Smooth muscle cell (in vitro differentiated cells): ENCODE measurements around the gene VWA8. TPM values are rescaled to one million over a fixed set of nuclear protein-coding genes. Genes with fewer than 3 reads are reported as not detected.
"Not testable (repeated sequence)": the region's sequence is repeated elsewhere in the genome, so short reads cannot be mapped to it uniquely, and the experiment has no call there.

Source experiments
- DNase-seq: peaks from one replicate; lab custom pipeline; 2025; ENCODE audit not compliant: unreplicated experiment; lab: John Stamatoyannopoulos, UW
- H2AFZ ChIP-seq: fragments of 200-600 bp; sonication (generic); 2 replicates; pipeline ENCODE4 v1.6.0; 2016; ENCODE audit warnings: antibody characterized with exemption, low read depth, mild to moderate bottlenecking
- H3F3A ChIP-seq: fragments of 200-600 bp; sonication (generic); 2 replicates; pipeline ENCODE4 v1.6.0; 2017; ENCODE audit warnings: antibody characterized with exemption, low read depth
- H3K27ac ChIP-seq: fragments of 200-600 bp; sonication (generic); 2 replicates; pipeline ENCODE4 v1.5.1; 2016; ENCODE audit warnings: low read depth, mild to moderate bottlenecking
- H3K27me3 ChIP-seq: fragments of 200-600 bp; sonication (generic); 2 replicates; pipeline ENCODE4 v1.6.1; 2016; ENCODE audit warnings: low read depth, mild to moderate bottlenecking
- H3K36me3 ChIP-seq: fragments of 200-600 bp; sonication (generic); 2 replicates; pipeline ENCODE4 v1.5.1; 2016; ENCODE audit warnings: low read depth
- H3K4me1 ChIP-seq: fragments of 200-600 bp; sonication (generic); 2 replicates; pipeline ENCODE4 v1.5.1; 2016; ENCODE audit warnings: low read depth
- H3K4me2 ChIP-seq: fragments of 200-600 bp; sonication (generic); 2 replicates; pipeline ENCODE4 v1.6.0; 2016; ENCODE audit warnings: mild to moderate bottlenecking
- H3K4me3 ChIP-seq: fragments of 200-600 bp; sonication (generic); 2 replicates; pipeline ENCODE4 v1.5.1; 2016; ENCODE audit warnings: mild to moderate bottlenecking
- H3K79me2 ChIP-seq: fragments of 200-600 bp; sonication (generic); 2 replicates; pipeline ENCODE4 v1.6.0; 2016; ENCODE audit warnings: low read depth, mild to moderate bottlenecking
- H3K9ac ChIP-seq: fragments of 200-600 bp; sonication (generic); 2 replicates; pipeline ENCODE4 v1.6.0; 2016; ENCODE audit warnings: low read depth
- H3K9me3 ChIP-seq: fragments of 200-600 bp; sonication (generic); replicated peaks from 2 replicates; pipeline ENCODE4 v1.5.1; 2016; ENCODE audit warnings: low read depth
- H4K20me1 ChIP-seq: fragments of 200-600 bp; sonication (generic); 2 replicates; pipeline ENCODE4 v1.6.0; 2016; ENCODE audit warnings: low read depth
- WGBS: methylation state at CpG from one replicate; pipeline ENCODE4 v1.1.7; 2016; ENCODE audit warnings: low lambda C conversion rate; 5-methylcytosine and 5-hydroxymethylcytosine counted together
- polyA plus RNA-seq: library from polyadenylated mRNA; unstranded; fragments of >200 nt; fragmentation: Nextera tagmentation; extraction: Ambion mirVana; gene quantifications from 2 replicates; pipeline ENCODE4 v1.2.1, GENCODE V29; 2016
- total RNA-seq: library from RNA; depleted of rRNA; stranded (reverse); fragments of >200 nt; gene quantifications from 2 replicates; pipeline ENCODE4 v1.2.3, GENCODE V29; 2014
- TF ChIP-seq, protein P1 (sequence below): fragments of 200-600 bp; sonication (generic); IDR thresholded peaks from 2 replicates; pipeline ENCODE4 v1.5.1; 2017; ENCODE audit warnings: borderline replicate concordance, mild to moderate bottlenecking, antibody characterized with exemption; ENCODE audit not compliant: insufficient read depth, poor library complexity, severe bottlenecking

Gene VWA8
- total and polyA plus RNA-seq, 2 experiments from 2014 or later: 2.6 to 14.4 TPM

DNA sequence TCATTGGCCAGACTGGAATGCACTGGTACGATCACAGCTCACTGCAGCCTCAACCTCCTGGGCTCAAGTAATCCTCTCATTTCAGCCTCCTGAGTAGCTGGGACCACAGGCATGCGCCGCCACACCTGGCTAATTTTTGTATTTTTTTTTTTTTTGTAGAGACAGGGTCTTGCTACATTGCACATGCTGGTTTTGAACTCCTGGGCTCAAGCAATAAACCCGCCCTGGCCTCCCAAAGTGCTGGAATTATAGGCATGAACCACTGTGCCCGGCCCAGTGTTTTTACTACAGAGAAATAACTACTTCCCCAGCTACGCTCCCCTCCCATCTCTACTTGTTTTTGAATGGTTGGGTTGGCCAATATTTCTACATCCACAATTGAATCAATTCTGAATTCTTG lies 381.0 kb downstream of the VWA8 start:
- H4K20me1 ChIP-seq: no peaks in the 10 kb centered on the region
- H3K36me3 ChIP-seq: no peaks in the 10 kb centered on the region
- H3K27ac ChIP-seq: no peak overlapping the region
- DNase-seq: no peak
- H3K79me2 ChIP-seq: no peaks in the 10 kb centered on the region
- no peak overlapping the region for H2AFZ ChIP-seq
- H3K9ac ChIP-seq: no peak overlapping the region
- 97% methylated on average over 6 of the region's 6 CpGs for WGBS
- H3K4me1 ChIP-seq: no peaks in the 10 kb centered on the region
- H3K9me3 ChIP-seq: no peaks in the 10 kb centered on the region
- no peaks in the 10 kb centered on the region for H3K27me3 ChIP-seq
- H3K4me2 ChIP-seq: no peak overlapping the region
- TF ChIP-seq, protein P1, sequence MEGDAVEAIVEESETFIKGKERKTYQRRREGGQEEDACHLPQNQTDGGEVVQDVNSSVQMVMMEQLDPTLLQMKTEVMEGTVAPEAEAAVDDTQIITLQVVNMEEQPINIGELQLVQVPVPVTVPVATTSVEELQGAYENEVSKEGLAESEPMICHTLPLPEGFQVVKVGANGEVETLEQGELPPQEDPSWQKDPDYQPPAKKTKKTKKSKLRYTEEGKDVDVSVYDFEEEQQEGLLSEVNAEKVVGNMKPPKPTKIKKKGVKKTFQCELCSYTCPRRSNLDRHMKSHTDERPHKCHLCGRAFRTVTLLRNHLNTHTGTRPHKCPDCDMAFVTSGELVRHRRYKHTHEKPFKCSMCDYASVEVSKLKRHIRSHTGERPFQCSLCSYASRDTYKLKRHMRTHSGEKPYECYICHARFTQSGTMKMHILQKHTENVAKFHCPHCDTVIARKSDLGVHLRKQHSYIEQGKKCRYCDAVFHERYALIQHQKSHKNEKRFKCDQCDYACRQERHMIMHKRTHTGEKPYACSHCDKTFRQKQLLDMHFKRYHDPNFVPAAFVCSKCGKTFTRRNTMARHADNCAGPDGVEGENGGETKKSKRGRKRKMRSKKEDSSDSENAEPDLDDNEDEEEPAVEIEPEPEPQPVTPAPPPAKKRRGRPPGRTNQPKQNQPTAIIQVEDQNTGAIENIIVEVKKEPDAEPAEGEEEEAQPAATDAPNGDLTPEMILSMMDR: no peak
- peaks cover 6% of the 10 kb centered on the region for H3F3A ChIP-seq
- H3K4me3 ChIP-seq: no peak overlapping the region

DNA sequence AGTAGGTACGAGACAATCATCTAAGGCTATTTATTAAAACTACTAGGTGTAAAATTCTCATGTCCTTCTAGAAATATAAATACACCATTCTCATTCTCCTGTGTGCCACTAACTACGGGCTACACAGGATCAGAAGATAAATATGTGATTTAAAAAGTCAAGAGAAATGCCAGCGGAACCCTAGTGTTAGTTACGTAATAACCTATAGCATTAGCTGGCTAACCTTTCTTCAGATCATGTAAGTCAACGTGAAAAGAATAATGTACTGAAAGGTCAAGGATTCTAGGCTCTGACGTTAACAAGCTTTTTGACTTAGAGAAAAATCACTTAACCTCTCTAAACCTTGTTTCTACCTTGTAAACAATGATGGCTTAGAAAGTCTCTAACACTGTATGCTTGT lies 381.7 kb downstream of the VWA8 start:
- no peak overlapping the region for H3K9ac ChIP-seq
- H3K4me1 ChIP-seq: no peaks in the 10 kb centered on the region
- no peak overlapping the region for H3K4me2 ChIP-seq
- no peaks in the 10 kb centered on the region for H3K36me3 ChIP-seq
- H3K27ac ChIP-seq: no peak overlapping the region
- WGBS: 89% methylated on average over 6 of the region's 6 CpGs
- H3K27me3 ChIP-seq: no peaks in the 10 kb centered on the region
- no peaks in the 10 kb centered on the region for H3K9me3 ChIP-seq
- no peaks in the 10 kb centered on the region for H4K20me1 ChIP-seq
- no peak overlapping the region for H3K4me3 ChIP-seq
- peaks cover 6% of the 10 kb centered on the region for H3F3A ChIP-seq
- TF ChIP-seq, protein P1: no peak
- no peak overlapping the region for H2AFZ ChIP-seq
- DNase-seq: no peak
- no peaks in the 10 kb centered on the region for H3K79me2 ChIP-seq

DNA sequence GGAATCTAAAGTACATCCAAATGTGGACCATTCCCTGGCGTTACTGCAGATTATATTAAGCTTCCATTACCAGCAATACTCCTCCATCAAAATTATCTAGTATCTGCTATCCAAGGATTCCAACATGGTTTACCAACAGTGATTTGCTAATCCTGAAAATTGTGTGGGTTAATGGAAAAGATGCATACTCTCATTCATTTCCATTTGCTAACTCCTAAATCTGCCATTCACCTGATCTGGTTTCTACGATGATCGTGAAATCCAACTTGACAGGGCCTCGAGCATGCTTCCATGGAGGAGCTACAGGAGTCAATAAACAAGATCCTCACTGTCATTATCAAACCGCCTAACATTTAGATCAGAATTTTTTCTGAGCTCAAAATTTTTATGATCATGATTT lies 382.5 kb downstream of the VWA8 start:
- Histone ChIP-seq H3K4me1 (no peaks in the 10 kb centered on the region), H4K20me1 (no peaks in the 10 kb centered on the region), H3K4me2 (peak overlapping the region; percentile 32), H3K79me2 (no peaks in the 10 kb centered on the region), H3K4me3 (no peak overlapping the region), H3K27me3 (no peaks in the 10 kb centered on the region), H3K36me3 (no peaks in the 10 kb centered on the region), H3K9ac (no peak overlapping the region), H2AFZ (no peak overlapping the region), H3K9me3 (no peaks in the 10 kb centered on the region), H3F3A (peaks cover 6% of the 10 kb centered on the region), H3K27ac (no peak overlapping the region)
- TF ChIP-seq, protein P1: no peak
- DNase-seq: no peak
- WGBS: 44% methylated on average over 5 of the region's 5 CpGs

GRCh38 chr13:41577436-41577835 lies 383.5 kb downstream of the VWA8 start:
- H3K79me2 ChIP-seq: no peaks in the 10 kb centered on the region
- H3K27ac ChIP-seq: no peak overlapping the region
- no peaks in the 10 kb centered on the region for H3K9me3 ChIP-seq
- H3K9ac ChIP-seq: no peak overlapping the region
- H3K4me1 ChIP-seq: no peaks in the 10 kb centered on the region
- peaks cover 6% of the 10 kb centered on the region for H3F3A ChIP-seq
- H3K4me3 ChIP-seq: no peak overlapping the region
- TF ChIP-seq, protein P1: no peak
- 59% methylated on average over 4 of the region's 4 CpGs for WGBS
- DNase-seq: no peak
- H2AFZ ChIP-seq: no peak overlapping the region
- no peaks in the 10 kb centered on the region for H4K20me1 ChIP-seq
- no peak overlapping the region for H3K4me2 ChIP-seq
- no peaks in the 10 kb centered on the region for H3K36me3 ChIP-seq
- H3K27me3 ChIP-seq: no peaks in the 10 kb centered on the region

DNA sequence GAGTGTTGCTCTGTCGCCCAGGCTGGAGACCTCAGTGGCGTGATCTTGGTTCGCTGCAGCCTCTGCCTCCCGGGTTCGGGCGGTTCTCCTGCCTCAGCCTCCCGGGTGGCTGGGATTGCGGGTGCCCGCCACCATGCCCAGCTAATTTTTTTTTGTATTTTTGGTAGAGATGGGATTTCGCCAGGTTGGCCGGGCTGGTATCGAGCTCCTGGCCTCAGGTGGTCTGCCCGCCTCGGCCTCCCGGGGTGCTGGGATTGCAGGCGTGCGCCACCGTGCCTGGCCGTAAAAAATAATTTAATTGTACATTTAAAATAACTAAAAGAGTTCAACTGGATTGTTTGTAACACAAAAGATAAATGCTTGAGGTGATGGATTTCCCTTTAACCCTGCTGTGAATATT lies 387.3 kb downstream of the VWA8 start:
- DNase-seq, H3K4me2 ChIP-seq, H3K36me3 ChIP-seq, H3K9me3 ChIP-seq, H3F3A ChIP-seq, H2AFZ ChIP-seq, H3K27ac ChIP-seq, H4K20me1 ChIP-seq, H3K79me2 ChIP-seq, H3K4me1 ChIP-seq, H3K9ac ChIP-seq, H3K27me3 ChIP-seq, H3K4me3 ChIP-seq: not testable (repeated sequence)
- WGBS: 99% methylated on average over 19 of the region's 19 CpGs

- H3K4me1 ChIP-seq: peaks cover 11% of the 10 kb centered on the region
- not testable (repeated sequence) for H3K9me3 ChIP-seq, H3K27me3 ChIP-seq, H3F3A ChIP-seq, H3K4me2 ChIP-seq, H2AFZ ChIP-seq, H4K20me1 ChIP-seq, H3K9ac ChIP-seq, H3K36me3 ChIP-seq, DNase-seq, H3K4me3 ChIP-seq, H3K79me2 ChIP-seq, H3K27ac ChIP-seq
- whole genome bisulfite sequencing: 94% methylated on average over 26 of the region's 33 CpGs
Measured at GRCh38 chr13:41571817-41572340, 389.0 kb downstream of the VWA8 start.
